H1 (cell line): ENCODE measurements around the gene H6PD. TPM values are rescaled to one million over a fixed set of nuclear protein-coding genes. Genes with fewer than 3 reads are reported as not detected.

ENCODE experiments used
- CTCF ChIA-PET: fragments of 300-600 bp; sonication (Branson Sonifier 250); formaldehyde crosslinking; loops from one replicate; lab custom pipeline; 2021; ENCODE audit not compliant: partially characterized antibody; lab: Charles Lee
- POLR2A ChIA-PET: fragments of 300-600 bp; sonication (Branson Sonifier 250); formaldehyde crosslinking; loops from one replicate; lab custom pipeline; 2021; ENCODE audit warnings: inconsistent platforms; ENCODE audit not compliant: partially characterized antibody; lab: Charles Lee
- DNase-seq, 2 experiments: peaks; one replicate each; pipeline versions ENCODE4 v3.0.0 to v3.0.0-alpha.2; 2010 to 2022; ENCODE audit warnings: low spot score in 2 of 2, low read depth in 1 of 2, mixed read lengths in 1 of 2
- FAIRE-seq: peaks from 2 replicates; lab custom pipeline; 2011; peaks lifted over from hg19 to GRCh38; lab: Jason Lieb, UNC
- H2AFZ ChIP-seq: 2 replicates; pipeline ENCODE4 v1.8.1; 2012; ENCODE audit warnings: low read length, inconsistent platforms
- H2AK5ac ChIP-seq: 2 replicates; pipeline ENCODE4 v1.6.1; 2013; ENCODE audit warnings: low read depth, low read length
- H2BK120ac ChIP-seq: replicated peaks from 2 replicates; pipeline ENCODE3; 2013; ENCODE audit warnings: low read depth, low read length, inconsistent platforms
- H2BK12ac ChIP-seq: 2 replicates; pipeline ENCODE4 v1.6.1; 2013; ENCODE audit warnings: low read depth, low read length
- H2BK15ac ChIP-seq: 2 replicates; pipeline ENCODE4 v1.6.1; 2013; ENCODE audit warnings: low read length
- H2BK20ac ChIP-seq: 2 replicates; pipeline ENCODE4 v1.6.1; 2013; ENCODE audit warnings: low read length
- H2BK5ac ChIP-seq: 2 replicates; pipeline ENCODE4 v1.6.1; 2013; ENCODE audit warnings: low read depth, low read length
- H3K14ac ChIP-seq: 2 replicates; pipeline ENCODE4 v1.6.1; 2013; ENCODE audit warnings: inconsistent platforms; ENCODE audit not compliant: insufficient read length
- H3K18ac ChIP-seq: 2 replicates; pipeline ENCODE4 v1.6.1; 2013; ENCODE audit warnings: low read length; ENCODE audit errors: extremely low read depth
- H3K23ac ChIP-seq: 2 replicates; pipeline ENCODE4 v1.6.1; 2013; ENCODE audit warnings: inconsistent platforms; ENCODE audit not compliant: insufficient read length
- H3K23me2 ChIP-seq: 2 replicates; pipeline ENCODE4 v1.6.1; 2013; ENCODE audit warnings: low read depth, low read length
- H3K27ac ChIP-seq: 2 replicates; pipeline ENCODE4 v1.6.1; 2011; ENCODE audit warnings: low read depth, low read length, inconsistent platforms
- H3K27me3 ChIP-seq, 4 experiments: replicated peaks in 1 of 4; 1 replicate in 1 of 4; 2 replicates in 3 of 4; pipeline versions ENCODE4 v1.6.1 to v1.8.1; 2011 to 2013; ENCODE audit warnings: low read length in 3 of 4, mild to moderate bottlenecking in 3 of 4, inconsistent platforms in 2 of 4, mixed read lengths in 2 of 4, moderate library complexity in 1 of 4; ENCODE audit not compliant: control insufficient read depth in 3 of 4, insufficient read depth in 3 of 4; ENCODE audit errors: extremely low read depth in 1 of 4
- H3K36me3 ChIP-seq, 4 experiments: 2 replicates each; pipeline versions ENCODE4 v1.6.1 to v1.8.1; 2011 to 2013; ENCODE audit warnings: mild to moderate bottlenecking in 4 of 4, low read length in 3 of 4, moderate library complexity in 2 of 4, control low read depth in 1 of 4, inconsistent platforms in 1 of 4; ENCODE audit not compliant: insufficient read depth in 4 of 4, control insufficient read depth in 2 of 4
- H3K4ac ChIP-seq: replicated peaks from 2 replicates; pipeline ENCODE3; 2013; ENCODE audit warnings: low read length, low read depth, mixed read lengths, inconsistent platforms; ENCODE audit not compliant: insufficient read length
- H3K4me1 ChIP-seq, 4 experiments: replicated peaks in 1 of 4; 1 replicate in 1 of 4; 2 replicates in 3 of 4; pipeline versions ENCODE4 v1.6.1 to v1.8.1; 2011 to 2013; ENCODE audit warnings: low read length in 3 of 4, inconsistent platforms in 2 of 4, mixed read lengths in 1 of 4; ENCODE audit not compliant: insufficient read depth in 4 of 4, control insufficient read depth in 3 of 4
- H3K4me2 ChIP-seq, 2 experiments: 2 replicates each; pipeline versions ENCODE4 v1.6.1 to v1.8.1; 2011 to 2013; ENCODE audit warnings: low read depth in 2 of 2, low read length in 2 of 2, control low read depth in 1 of 2, inconsistent platforms in 1 of 2, mild to moderate bottlenecking in 1 of 2; ENCODE audit not compliant: insufficient read depth in 1 of 2
- H3K4me3 ChIP-seq, 4 experiments: fragments of 200-600, 300-600 bp in 1 of 4; sonication (generic), shearing (Covaris generic), sonication (Bioruptor Twin) in 1 of 4; 2 replicates each; pipeline versions ENCODE4 v1.5.1 to v1.8.1; 2011 to 2016; ENCODE audit warnings: low read length in 4 of 4, low read depth in 3 of 4, control low read depth in 2 of 4, inconsistent platforms in 2 of 4, mild to moderate bottlenecking in 2 of 4, mixed read lengths in 1 of 4, moderate library complexity in 1 of 4; ENCODE audit not compliant: insufficient read depth in 2 of 4; ENCODE audit errors: extremely low read depth in 1 of 4
- H3K56ac ChIP-seq: replicated peaks from 2 replicates; pipeline ENCODE3; 2013; ENCODE audit warnings: low read depth, mild to moderate bottlenecking, mixed read lengths, low read length, inconsistent platforms; ENCODE audit not compliant: insufficient read length
- H3K79me1 ChIP-seq: 2 replicates; pipeline ENCODE4 v1.6.1; 2013; ENCODE audit warnings: low read depth, low read length, control low read depth
- H3K79me2 ChIP-seq, 2 experiments: 2 replicates each; pipeline versions ENCODE4 v1.6.1 to v1.8.1; 2012 to 2013; ENCODE audit warnings: low read length in 2 of 2, mild to moderate bottlenecking in 2 of 2, inconsistent platforms in 1 of 2; ENCODE audit not compliant: insufficient read depth in 2 of 2, control insufficient read depth in 1 of 2
- H3K9ac ChIP-seq, 4 experiments: replicated peaks in 1 of 4; 1 replicate in 1 of 4; 2 replicates in 3 of 4; pipeline versions ENCODE4 v1.6.1 to v1.8.1; 2011 to 2013; ENCODE audit warnings: low read depth in 3 of 4, low read length in 3 of 4, control low read depth in 2 of 4, mild to moderate bottlenecking in 2 of 4, moderate library complexity in 2 of 4, inconsistent platforms in 1 of 4; ENCODE audit errors: extremely low read depth in 1 of 4
- H3K9me3 ChIP-seq, 2 experiments: 2 replicates each; pipeline versions ENCODE4 v1.6.1 to v1.8.1; 2012 to 2013; ENCODE audit warnings: mild to moderate bottlenecking in 2 of 2, moderate library complexity in 2 of 2, control low read depth in 1 of 2, inconsistent platforms in 1 of 2, low read depth in 1 of 2, low read length in 1 of 2, mixed read lengths in 1 of 2; ENCODE audit not compliant: insufficient read depth in 2 of 2
- H4K20me1 ChIP-seq, 2 experiments: replicated peaks in 1 of 2; 2 replicates each; pipeline versions ENCODE3 to v1.8.1; 2011 to 2013; ENCODE audit warnings: inconsistent platforms in 2 of 2, low read length in 2 of 2, mild to moderate bottlenecking in 1 of 2; ENCODE audit not compliant: insufficient read depth in 2 of 2, control insufficient read depth in 1 of 2
- H4K5ac ChIP-seq: 2 replicates; pipeline ENCODE4 v1.6.1; 2013; ENCODE audit warnings: low read length, low read depth, mixed read lengths, inconsistent platforms; ENCODE audit not compliant: insufficient read length
- H4K8ac ChIP-seq: 2 replicates; pipeline ENCODE4 v1.8.0; 2013; ENCODE audit warnings: mild to moderate bottlenecking, moderate library complexity, low read length, inconsistent platforms; ENCODE audit not compliant: insufficient read depth; ENCODE audit errors: extremely low read depth
- H4K91ac ChIP-seq: replicated peaks from 2 replicates; pipeline ENCODE3; 2013; ENCODE audit warnings: low read length, mixed read lengths, inconsistent platforms; ENCODE audit not compliant: insufficient read length
- ATF2 ChIP-seq: IDR thresholded peaks from 2 replicates; pipeline ENCODE4 v1.6.1; 2012; ENCODE audit warnings: low read length, inconsistent platforms
- EZH2 ChIP-seq: fragments of 200-600 bp; sonication (generic); IDR thresholded peaks from 2 replicates; pipeline ENCODE4 v1.7.1; 2012; ENCODE audit warnings: low read depth, mild to moderate bottlenecking, moderate library complexity, low read length, inconsistent platforms; ENCODE audit not compliant: severe bottlenecking
- JUND ChIP-seq: IDR thresholded peaks from 2 replicates; pipeline ENCODE4 v1.6.1; 2011; ENCODE audit warnings: mild to moderate bottlenecking, improper control_type of control experiment, low read length
- RBBP5 ChIP-seq: IDR thresholded peaks from 2 replicates; pipeline ENCODE4 v1.7.1; 2012; ENCODE audit warnings: low read depth, mild to moderate bottlenecking, inconsistent platforms, low read length, moderate library complexity, borderline replicate concordance
- RXRA ChIP-seq: IDR thresholded peaks from 2 replicates; pipeline ENCODE4 v1.6.1; 2011; ENCODE audit warnings: low read depth, mild to moderate bottlenecking, low read length, moderate library complexity; ENCODE audit not compliant: insufficient read depth
- SP2 ChIP-seq: IDR thresholded peaks from 2 replicates; pipeline ENCODE4 v1.6.1; 2012; ENCODE audit warnings: mild to moderate bottlenecking, low read length, inconsistent platforms
- WGBS, 2 experiments: shearing (Covaris generic) in 1 of 2; methylation state at CpG; one replicate each; pipeline versions ENCODE4 v1.1.6 to v1.1.7; 2013 to 2015; ENCODE audit warnings: low lambda C conversion rate in 2 of 2, mixed read lengths in 2 of 2, inconsistent platforms in 1 of 2, low coverage in 1 of 2, missing lambda C conversion rate in 1 of 2; ENCODE audit not compliant: insufficient replicate concordance in 2 of 2, insufficient coverage in 1 of 2, insufficient read length in 1 of 2; ENCODE audit errors: extremely low coverage in 1 of 2, missing lambda C conversion rate in 1 of 2; 5-methylcytosine and 5-hydroxymethylcytosine counted together
- polyA plus RNA-seq, 7 experiments: library from polyadenylated mRNA; depleted of rRNA in 3 of 7; stranded (reverse) in 5 of 7; unstranded in 2 of 7; fragments of >200 nt in 5 of 7; fragments of 200-250 nt in 2 of 7; gene quantifications; 1 replicate in 5 of 7; 2 replicates in 1 of 7; 4 replicates in 1 of 7; pipeline versions ENCODE4 v1.2.1 to v1.2.3, GENCODE V29; 2011 to 2013; ENCODE audit warnings: missing spikeins in 2 of 7, mixed read lengths in 2 of 7
- total RNA-seq: library from RNA; stranded (reverse); fragmentation: NEBNext Ultra II Directional; extraction: Animal tissue kit (Norgen Biotek cat#: 25700); gene quantifications from 2 replicates; pipeline ENCODE4 v1.2.1, GENCODE V29; 2021
- TF ChIP-seq, protein P1 (sequence below): IDR thresholded peaks from 2 replicates; pipeline ENCODE4 v1.6.1; 2011; ENCODE audit warnings: low read length, improper control_type of control experiment
- TF ChIP-seq, protein P2 (sequence below), 3 experiments: IDR thresholded peaks; 1 replicate in 2 of 3; 2 replicates in 1 of 3; pipeline versions ENCODE4 v1.5.1 to v1.6.1; 2011; ENCODE audit warnings: low read length in 3 of 3, mild to moderate bottlenecking in 3 of 3, inconsistent platforms in 2 of 3, low read depth in 1 of 3, moderate library complexity in 1 of 3; ENCODE audit not compliant: insufficient read depth in 1 of 3; ENCODE audit errors: control extremely low read depth in 1 of 3

H6PD gene
- total and polyA plus RNA-seq, 2 of the 8 experiments (the other 6 are each of a cell fraction or from before 2014, with no cell fraction given), result 3.6 to 3.8 TPM

DNA sequence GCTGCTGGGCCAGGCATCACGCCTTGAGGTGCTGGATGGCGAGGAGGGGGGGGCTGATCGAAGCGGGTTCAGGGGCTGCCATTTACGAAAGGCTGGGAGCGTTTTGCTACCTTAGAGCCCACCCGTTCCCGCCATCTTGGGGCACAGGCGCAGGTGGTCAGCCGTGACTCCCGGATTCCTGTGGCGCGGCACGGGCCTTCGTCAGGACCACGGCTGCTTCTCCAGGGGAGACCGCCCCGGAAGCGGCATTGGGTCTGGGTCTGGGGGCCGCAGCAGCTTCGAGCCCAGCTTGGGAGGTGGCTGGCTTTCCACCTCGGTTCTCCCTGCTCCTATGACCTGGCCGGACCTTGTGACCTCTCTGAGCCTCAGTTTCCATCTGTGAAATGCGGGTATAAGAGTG, 81.9 kb downstream of the H6PD start:
- no peak for DNase-seq
- no peak for TF ChIP-seq JUND
- TF ChIP-seq RBBP5, result no peak
- TF ChIP-seq, protein P1, sequence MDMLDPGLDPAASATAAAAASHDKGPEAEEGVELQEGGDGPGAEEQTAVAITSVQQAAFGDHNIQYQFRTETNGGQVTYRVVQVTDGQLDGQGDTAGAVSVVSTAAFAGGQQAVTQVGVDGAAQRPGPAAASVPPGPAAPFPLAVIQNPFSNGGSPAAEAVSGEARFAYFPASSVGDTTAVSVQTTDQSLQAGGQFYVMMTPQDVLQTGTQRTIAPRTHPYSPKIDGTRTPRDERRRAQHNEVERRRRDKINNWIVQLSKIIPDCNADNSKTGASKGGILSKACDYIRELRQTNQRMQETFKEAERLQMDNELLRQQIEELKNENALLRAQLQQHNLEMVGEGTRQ, result no peak
- TF ChIP-seq ATF2, result no peak
- TF ChIP-seq RXRA, result no peak
- no peak for TF ChIP-seq EZH2
- no peak for TF ChIP-seq SP2
- TF ChIP-seq, protein P2, sequence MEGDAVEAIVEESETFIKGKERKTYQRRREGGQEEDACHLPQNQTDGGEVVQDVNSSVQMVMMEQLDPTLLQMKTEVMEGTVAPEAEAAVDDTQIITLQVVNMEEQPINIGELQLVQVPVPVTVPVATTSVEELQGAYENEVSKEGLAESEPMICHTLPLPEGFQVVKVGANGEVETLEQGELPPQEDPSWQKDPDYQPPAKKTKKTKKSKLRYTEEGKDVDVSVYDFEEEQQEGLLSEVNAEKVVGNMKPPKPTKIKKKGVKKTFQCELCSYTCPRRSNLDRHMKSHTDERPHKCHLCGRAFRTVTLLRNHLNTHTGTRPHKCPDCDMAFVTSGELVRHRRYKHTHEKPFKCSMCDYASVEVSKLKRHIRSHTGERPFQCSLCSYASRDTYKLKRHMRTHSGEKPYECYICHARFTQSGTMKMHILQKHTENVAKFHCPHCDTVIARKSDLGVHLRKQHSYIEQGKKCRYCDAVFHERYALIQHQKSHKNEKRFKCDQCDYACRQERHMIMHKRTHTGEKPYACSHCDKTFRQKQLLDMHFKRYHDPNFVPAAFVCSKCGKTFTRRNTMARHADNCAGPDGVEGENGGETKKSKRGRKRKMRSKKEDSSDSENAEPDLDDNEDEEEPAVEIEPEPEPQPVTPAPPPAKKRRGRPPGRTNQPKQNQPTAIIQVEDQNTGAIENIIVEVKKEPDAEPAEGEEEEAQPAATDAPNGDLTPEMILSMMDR (IDR thresholded peaks at IDR 0.05; ENCODE audit: control extremely low read depth in 1 of 3, insufficient read depth in 1 of 3, low read depth in 1 of 3, low read length in 3 of 3), result no peak

More for the DNA sequence above, 81.9 kb downstream of the H6PD start:
- Histone ChIP-seq H2BK5ac (no peak overlapping the region), H3K56ac (no peak overlapping the region), H3K23ac (no peak overlapping the region), H3K79me1 (peaks cover 3% of the 10 kb centered on the region; the same call in 1 of the 2 replicates), H3K36me3 (no peaks in the 10 kb centered on the region), H4K20me1 (peaks cover 0 to 2% of the 10 kb centered on the region in 2 experiments), H2AK5ac (0 out of 2 replicates have a peak overlapping the region, but pooled peaks have one; percentile 39), H3K4me1 (peaks cover 12 to 36% (median 26%) of the 10 kb centered on the region in 4 experiments), H2BK120ac (no peak overlapping the region), H3K4me3 (no peak overlapping the region), H4K8ac (no peak overlapping the region; the same call in 1 of the 2 replicates), H3K14ac (no peak overlapping the region), H3K23me2 (no peaks in the 10 kb centered on the region), H3K27me3 (peaks cover 0 to 2% (median 0%) of the 10 kb centered on the region in 4 experiments; a peak in 1 of 7 replicates), H2BK12ac (no peak overlapping the region), H3K27ac (no peak overlapping the region), H2AFZ (no peak overlapping the region), H3K9ac (no peak overlapping the region), H3K4me2 (no peak overlapping the region), H3K18ac (no peak overlapping the region), H2BK15ac (no peak overlapping the region), H3K79me2 (no peaks in the 10 kb centered on the region), H4K5ac (no peak overlapping the region), H3K4ac (no peak overlapping the region), H4K91ac (no peak overlapping the region), H2BK20ac (no peak overlapping the region), H3K9me3 (no peaks in the 10 kb centered on the region)
- POLR2A ChIA-PET, result no interaction called here
- WGBS, 2 experiments, result 94% methylated on average over 24 of the region's 24 CpGs; no CpG with 5 or more reads in 1 of the 2 experiments
- CTCF ChIA-PET, result interaction anchor here (1.6 kb wide), 1 partner anchor 26 kb away, joined by 4 read pairs; no protein-coding TSS in a partner anchor
- no peak for FAIRE-seq
